NCI-H345 (cell line): ENCODE results near the gene MXRA7.
"Not testable (repeated sequence)": the region's sequence is repeated elsewhere in the genome, so short reads cannot be mapped to it uniquely, and the experiment has no call there.

ENCODE experiments used
- DNase-seq: peaks from one replicate; lab custom pipeline; 2025; lab: John Stamatoyannopoulos, UW

MXRA7 gene

GRCh38 chr17:76643553-76644148, 67.1 kb downstream of the MXRA7 start, which contains the start of gene ST6GALNAC1:
Gene ST6GALNAC1 (minus strand): TSS chr17:76643757. CDS start chr17:76643638, 119 bp downstream.
- DNase-seq = no peak

- DNase-seq = no peak
Observed at GRCh38 chr17:76642994-76643393, 67.8 kb downstream of the MXRA7 start.

- DNase-seq = no peak
Observed at GRCh38 chr17:76642032-76642561, 68.7 kb downstream of the MXRA7 start.

- DNase-seq = no peak
Observed at GRCh38 chr17:76641501-76641900, 69.3 kb downstream of the MXRA7 start.

GRCh38 chr17:76640550-76641380, 70.0 kb downstream of the MXRA7 start:
- no peak for DNase-seq

- DNase-seq = no peak
Observed at GRCh38 chr17:76638263-76638662, 72.5 kb downstream of the MXRA7 start.

GRCh38 chr17:76636486-76637206, 74.1 kb downstream of the MXRA7 start:
- DNase-seq = not testable (repeated sequence)

- DNase-seq = no peak
Observed at GRCh38 chr17:76635659-76636360, 75.0 kb downstream of the MXRA7 start.

GRCh38 chr17:76635039-76635438, 75.7 kb downstream of the MXRA7 start:
- no peak for DNase-seq

GRCh38 chr17:76633628-76634328, 77.0 kb downstream of the MXRA7 start:
- DNase-seq = no peak

GRCh38 chr17:76631821-76632565, 78.8 kb downstream of the MXRA7 start:
- no peak for DNase-seq

- DNase-seq = no peak
Observed at GRCh38 chr17:76630151-76630550, 80.6 kb downstream of the MXRA7 start.
